ENCODE measurements around the gene RNF144B.

- no peak for TF ChIP-seq CTCF (IDR thresholded peaks at IDR 0.05)
- no peak for TF ChIP-seq EP300 (IDR thresholded peaks at IDR 0.05)
- TF ChIP-seq POLR2A (IDR thresholded peaks at IDR 0.05) = no peak
- peak; percentile 84 for TF ChIP-seq POLR2AphosphoS5 (IDR thresholded peaks at IDR 0.05)
Measured at GRCh38 chr6:18362058-18362561, 25.0 kb upstream of the RNF144B start.

All from gastroesophageal sphincter (tissue), 3 donors.